GM18867 (cell line): ENCODE results near the gene NAIF1.
"Not testable (repeated sequence)": the region's sequence is repeated elsewhere in the genome, so short reads cannot be mapped to it uniquely, and the experiment has no call there.

Experiments used
- ATAC-seq: cut with Tn5 transposase; IDR thresholded peaks from one replicate; pipeline ENCODE4 v1.9.1; 2021; ENCODE audit warnings: mild to moderate bottlenecking, moderate library complexity; ENCODE audit not compliant: unreplicated experiment

The NAIF1 gene, protein sequence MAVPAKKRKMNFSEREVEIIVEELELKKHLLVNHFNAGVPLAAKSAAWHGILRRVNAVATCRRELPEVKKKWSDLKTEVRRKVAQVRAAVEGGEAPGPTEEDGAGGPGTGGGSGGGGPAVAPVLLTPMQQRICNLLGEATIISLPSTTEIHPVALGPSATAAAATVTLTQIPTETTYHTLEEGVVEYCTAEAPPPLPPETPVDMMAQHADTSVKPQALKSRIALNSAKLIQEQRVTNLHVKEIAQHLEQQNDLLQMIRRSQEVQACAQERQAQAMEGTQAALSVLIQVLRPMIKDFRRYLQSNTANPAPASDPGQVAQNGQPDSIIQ

DNA sequence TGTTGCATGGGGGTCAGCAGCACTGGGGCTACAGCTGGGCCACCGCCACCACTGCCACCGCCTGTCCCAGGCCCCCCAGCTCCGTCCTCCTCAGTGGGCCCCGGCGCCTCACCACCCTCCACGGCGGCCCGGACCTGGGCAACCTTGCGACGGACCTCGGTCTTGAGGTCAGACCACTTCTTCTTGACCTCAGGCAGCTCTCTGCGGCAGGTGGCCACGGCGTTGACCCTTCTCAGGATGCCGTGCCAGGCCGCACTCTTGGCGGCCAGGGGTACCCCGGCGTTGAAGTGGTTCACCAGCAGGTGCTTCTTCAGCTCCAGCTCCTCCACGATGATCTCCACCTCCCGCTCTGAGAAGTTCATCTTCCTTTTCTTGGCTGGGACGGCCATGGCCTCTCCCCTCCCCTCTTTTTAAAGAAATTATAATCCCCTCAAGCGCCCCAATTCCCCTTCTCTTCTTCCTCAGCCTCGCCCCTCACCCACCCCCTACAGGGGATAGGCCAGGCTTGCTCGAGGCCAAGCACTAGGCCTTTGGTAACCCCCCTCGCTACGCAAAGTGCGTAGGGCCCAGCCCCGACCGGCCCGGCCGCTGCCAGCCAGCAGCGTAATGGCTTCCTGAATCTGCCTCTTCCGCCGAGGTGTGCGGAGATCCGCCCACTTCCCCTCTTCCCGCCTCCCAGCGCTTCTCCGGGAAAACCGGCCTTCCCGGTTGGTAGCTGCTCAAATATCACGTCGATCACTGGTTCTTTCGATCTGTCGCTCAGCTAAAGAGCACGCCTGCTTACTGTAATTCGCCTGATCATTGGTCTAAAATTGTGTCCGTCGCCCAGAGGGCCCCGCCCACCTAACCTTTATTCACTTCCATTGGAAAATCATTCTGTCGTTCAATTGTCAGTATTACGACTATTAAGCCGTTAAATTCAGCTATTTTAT lies at the start of gene NAIF1:
Gene NAIF1 (minus strand): TSS at position 608 of the 932 bp plus-strand sequence. CDS start 219 bp downstream, at position 389.
- ATAC-seq: peak; percentile 62

DNA sequence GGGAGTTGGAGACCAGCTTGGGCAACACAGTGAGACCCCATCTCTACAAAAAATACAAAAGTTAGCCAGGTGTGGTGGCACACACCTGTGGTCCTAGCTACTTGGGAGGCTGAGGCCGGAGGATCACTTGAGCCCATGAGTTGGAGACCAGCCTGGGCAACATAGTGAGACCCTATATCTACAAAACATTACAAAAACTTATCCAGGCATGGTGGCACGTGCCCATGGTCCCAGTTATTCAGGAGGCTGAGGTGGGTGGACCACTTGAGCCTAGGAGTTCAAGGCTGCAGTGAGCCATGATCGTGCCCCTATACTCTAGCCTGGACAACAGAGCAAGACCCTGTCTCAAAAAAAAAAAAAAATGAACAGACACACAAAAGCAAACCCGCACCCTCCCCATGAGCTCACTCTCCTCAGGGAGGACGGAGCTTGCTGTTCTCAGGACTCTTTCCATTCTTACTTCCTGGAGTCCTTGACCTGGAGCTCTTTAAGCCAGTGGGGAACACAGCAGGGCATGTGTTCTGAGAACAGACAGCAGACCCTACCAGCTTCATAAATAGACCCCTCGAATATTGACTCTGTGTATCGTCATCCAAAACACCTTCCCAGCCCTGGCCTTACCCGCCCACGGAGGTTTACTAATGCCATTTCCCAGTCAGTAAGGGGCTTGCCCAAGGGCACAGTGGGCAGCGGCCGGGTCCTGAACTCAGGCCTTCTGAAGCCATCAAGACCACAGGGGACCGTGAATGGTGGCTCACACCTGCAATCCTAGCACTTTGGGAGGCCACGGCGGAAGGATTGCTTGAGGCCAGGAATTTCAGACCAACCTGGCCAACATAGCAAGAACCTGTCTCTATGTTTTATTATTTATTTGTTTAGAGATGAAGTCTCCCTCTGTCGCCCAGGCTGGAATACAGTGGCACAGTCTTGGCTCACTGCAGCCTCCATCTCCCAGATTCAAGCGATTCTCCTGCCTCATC lies 49.3 kb upstream of the NAIF1 start:
- ATAC-seq: no peak

- ATAC-seq: peak; percentile 47
Measured at GRCh38 chr9:128115187-128116103, 48.3 kb upstream of the NAIF1 start.

- ATAC-seq: no peak
Measured at GRCh38 chr9:128114326-128115186, 47.4 kb upstream of the NAIF1 start.

GRCh38 chr9:128113526-128114325 lies 46.6 kb upstream of the NAIF1 start:
- no peak for ATAC-seq

DNA sequence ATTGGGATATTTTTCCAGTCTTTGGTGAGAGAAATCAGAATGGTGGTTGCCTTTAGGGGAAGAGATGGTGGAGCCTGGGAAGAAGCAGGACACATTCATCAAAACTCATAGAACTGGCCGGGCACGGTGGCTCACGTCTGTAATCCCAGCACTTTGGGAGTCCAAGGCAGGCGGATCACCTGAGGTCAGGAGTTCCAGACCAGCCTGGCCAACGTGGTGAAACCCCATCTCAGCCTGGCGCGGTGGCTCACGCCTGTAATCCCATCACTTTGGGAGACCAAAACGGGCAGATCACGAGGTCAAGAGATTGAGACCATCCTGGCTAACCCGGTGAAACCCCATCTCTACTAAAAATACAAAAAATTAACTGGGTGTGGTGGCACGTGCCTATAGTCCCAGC lies 44.6 kb upstream of the NAIF1 start:
- not testable (repeated sequence) for ATAC-seq

DNA sequence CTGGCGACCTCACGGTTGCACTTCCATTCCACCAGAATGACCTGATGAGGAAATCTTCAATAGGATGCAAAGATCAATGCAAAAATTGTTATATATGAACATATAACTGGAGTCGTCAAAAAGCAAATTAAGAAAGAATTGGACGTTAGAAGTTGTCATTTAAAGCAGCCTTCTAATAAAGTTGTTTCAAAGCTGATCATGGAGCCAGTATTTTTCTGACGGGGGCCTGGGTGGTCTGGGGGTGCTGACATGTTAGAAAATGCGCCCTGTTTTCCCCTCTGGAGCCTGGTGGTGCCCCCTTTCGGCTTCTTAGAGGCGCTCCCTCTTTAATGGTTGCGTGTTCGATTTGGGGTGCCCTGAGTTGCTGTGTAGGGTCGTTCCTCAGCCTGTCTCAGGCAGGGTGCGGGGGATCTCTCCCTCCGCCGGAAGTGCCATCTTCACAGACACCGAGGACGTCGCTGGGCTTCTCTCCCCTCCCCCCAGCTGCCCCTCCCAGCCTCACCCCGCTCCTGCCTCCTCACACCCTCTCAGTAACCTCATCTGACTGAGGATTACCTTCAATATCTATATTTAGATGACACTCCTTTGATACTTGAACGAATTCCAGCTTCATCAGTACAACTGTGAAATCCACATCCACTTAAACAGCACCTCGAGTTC lies 42.1 kb upstream of the NAIF1 start:
- no peak for ATAC-seq

- ATAC-seq: no peak
Measured at GRCh38 chr9:128108269-128109049, 41.3 kb upstream of the NAIF1 start.

DNA sequence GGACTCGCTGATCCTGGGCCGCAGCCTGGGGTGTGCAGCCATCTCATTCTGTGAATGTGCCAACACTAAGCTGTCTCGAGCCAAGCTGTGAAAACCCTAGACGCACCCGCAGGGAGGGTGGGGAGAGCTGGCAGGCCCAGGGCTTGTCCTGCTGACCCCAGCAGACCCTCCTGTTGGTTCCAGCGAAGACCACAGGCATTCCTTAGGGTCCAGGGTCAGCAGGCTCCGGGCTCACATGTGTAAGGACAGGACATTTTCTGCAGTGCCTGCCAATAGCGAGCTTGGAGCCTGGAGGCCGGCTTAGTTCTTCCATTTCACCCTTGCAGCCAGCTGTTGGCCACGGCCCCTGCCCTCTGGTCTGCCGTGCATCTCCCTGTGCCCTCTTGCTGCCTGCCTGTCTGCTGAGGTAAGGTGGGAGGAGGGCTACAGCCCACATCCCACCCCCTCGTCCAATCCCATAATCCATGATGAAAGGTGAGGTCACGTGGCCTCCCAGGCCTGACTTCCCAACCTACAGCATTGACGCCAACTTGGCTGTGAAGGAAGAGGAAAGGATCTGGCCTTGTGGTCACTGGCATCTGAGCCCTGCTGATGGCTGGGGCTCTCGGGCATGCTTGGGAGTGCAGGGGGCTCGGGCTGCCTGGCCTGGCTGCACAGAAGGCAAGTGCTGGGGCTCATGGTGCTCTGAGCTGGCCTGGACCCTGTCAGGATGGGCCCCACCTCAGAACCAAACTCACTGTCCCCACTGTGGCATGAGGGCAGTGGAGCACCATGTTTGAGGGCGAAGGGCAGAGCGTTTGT lies 40.5 kb upstream of the NAIF1 start:
- no peak for ATAC-seq

DNA sequence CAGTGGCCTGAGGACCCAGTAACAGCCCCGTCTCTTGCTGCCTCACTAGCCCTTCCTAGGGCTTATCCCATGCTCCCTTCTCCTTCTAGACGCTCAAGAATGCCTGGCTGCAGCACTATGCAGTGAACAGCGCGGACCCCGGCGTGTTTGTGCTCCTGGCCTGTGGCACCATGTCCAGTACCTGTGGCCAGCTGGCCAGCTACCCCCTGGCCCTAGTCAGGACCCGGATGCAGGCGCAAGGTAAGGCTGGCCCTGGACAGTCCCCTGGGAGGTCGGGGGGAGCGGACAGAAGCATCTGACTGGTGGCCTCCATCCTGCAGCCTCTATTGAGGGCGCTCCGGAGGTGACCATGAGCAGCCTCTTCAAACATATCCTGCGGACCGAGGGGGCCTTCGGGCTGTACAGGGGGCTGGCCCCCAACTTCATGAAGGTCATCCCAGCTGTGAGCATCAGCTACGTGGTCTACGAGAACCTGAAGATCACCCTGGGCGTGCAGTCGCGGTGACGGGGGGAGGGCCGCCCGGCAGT lies 39.9 kb upstream of the NAIF1 start:
- no peak for ATAC-seq

GRCh38 chr9:128106181-128106939 lies 39.2 kb upstream of the NAIF1 start:
- no peak for ATAC-seq

DNA sequence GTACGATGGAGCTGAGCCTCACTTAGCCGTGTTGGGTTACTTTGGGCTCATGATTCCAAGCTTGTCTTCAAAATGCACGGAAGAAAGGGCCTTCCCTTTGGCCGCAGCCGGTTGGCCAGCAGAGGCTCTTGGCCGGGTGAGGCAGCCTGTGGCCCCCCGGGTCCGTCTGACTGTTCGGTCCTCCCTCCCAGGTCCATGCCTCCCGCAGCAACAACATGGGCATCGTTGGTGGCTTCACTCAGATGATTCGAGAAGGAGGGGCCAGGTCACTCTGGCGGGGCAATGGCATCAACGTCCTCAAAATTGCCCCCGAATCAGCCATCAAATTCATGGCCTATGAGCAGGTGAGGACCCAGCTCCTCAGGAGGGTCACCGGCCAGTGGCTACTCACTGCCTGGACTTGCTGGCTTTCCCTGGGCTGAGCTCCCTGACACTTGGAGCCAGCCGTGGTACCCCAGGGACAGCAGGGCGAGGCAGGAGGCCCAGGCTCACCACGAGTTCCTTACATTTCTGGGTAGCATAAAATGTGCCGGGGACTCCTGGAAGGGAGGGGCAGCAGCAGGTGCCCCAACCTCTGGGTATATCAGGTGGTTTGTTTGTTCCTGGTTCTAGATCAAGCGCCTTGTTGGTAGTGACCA lies 38.5 kb upstream of the NAIF1 start:
- ATAC-seq: no peak

DNA sequence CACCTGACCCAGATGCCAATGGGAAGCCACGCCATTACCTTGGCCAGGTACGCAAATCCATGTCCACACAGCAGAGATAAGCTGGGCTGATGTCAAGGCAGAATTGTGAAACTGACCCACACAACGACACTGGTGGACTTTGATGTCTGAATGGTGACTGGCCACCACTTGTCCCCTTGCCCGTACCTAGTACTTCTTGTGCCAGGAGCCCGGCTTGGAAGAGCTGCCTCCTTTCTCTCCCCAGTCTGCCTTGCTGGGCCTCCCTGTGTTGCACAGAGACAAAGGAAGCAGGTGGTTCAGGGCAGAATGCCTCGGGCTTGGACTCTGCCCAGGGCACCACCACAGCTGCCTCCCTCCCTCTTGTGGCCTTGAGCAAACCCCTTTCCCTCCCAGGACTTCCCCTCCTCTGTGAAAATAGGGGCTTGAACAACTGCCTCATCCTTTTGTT lies 37.1 kb upstream of the NAIF1 start:
- no peak for ATAC-seq

DNA sequence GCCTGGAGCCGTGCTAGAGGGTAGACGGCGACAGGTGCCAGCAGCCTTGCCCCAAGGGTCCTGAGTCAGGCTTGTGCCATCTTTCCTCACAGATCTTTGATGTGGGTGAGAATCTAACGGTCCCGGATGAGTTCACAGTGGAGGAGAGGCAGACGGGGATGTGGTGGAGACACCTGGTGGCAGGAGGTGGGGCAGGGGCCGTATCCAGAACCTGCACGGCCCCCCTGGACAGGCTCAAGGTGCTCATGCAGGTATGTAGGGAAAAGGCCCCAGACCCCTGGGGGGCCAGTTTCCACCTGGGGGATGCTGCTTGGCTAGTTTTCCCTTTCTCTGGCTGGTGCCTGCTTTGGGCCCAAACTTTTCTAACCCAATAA lies 36.5 kb upstream of the NAIF1 start:
- no peak for ATAC-seq
